Germinal center (tissue), 1 donor: ENCODE data around the gene KASH5.

Experiments used
- DNase-seq: peaks from one replicate; pipeline ENCODE4 v3.0.0; 2012; ENCODE audit warnings: mixed read lengths, low spot score

KASH5 gene

GRCh38 chr19:49421039-49421877 is 33.2 kb downstream of the KASH5 start:
- peak; percentile 83 for DNase-seq

GRCh38 chr19:49421878-49422202 is 33.8 kb downstream of the KASH5 start:
- DNase-seq, result no peak

- no peak for DNase-seq
Measured at GRCh38 chr19:49422407-49423070, 34.5 kb downstream of the KASH5 start.

GRCh38 chr19:49423071-49423984 is 35.3 kb downstream of the KASH5 start, which contains the start of gene PTH2:
Gene PTH2, minus strand, starts transcription at chr19:49423441. Its CDS starts 102 bp downstream, at chr19:49423339.
- DNase-seq, result no peak

GRCh38 chr19:49423985-49424303 is 35.9 kb downstream of the KASH5 start:
- no peak for DNase-seq

- no peak for DNase-seq
Measured at GRCh38 chr19:49425178-49425577, 37.1 kb downstream of the KASH5 start, which contains the start of gene GFY. Gene GFY, plus strand, starts transcription at chr19:49425388. Its CDS starts 1,043 bp downstream, at chr19:49426431.

GRCh38 chr19:49425922-49426592 is 38.0 kb downstream of the KASH5 start:
- no peak for DNase-seq

GRCh38 chr19:49427339-49427738 is 39.3 kb downstream of the KASH5 start:
- DNase-seq, result no peak

GRCh38 chr19:49427855-49428546 is 40.0 kb downstream of the KASH5 start:
- DNase-seq, result no peak

- DNase-seq, result no peak
Measured at GRCh38 chr19:49428547-49429451, 40.8 kb downstream of the KASH5 start.

GRCh38 chr19:49430172-49430677 is 42.2 kb downstream of the KASH5 start:
- DNase-seq, result no peak

GRCh38 chr19:49430678-49431329 is 42.8 kb downstream of the KASH5 start:
- no peak for DNase-seq

- peak; percentile 69 for DNase-seq
Measured at GRCh38 chr19:49431330-49431749, 43.3 kb downstream of the KASH5 start.

GRCh38 chr19:49432141-49433073 is 44.4 kb downstream of the KASH5 start:
- DNase-seq, result no peak

GRCh38 chr19:49433240-49433901 is 45.3 kb downstream of the KASH5 start:
- no peak for DNase-seq

- DNase-seq, result no peak
Measured at GRCh38 chr19:49434907-49435583, 47.0 kb downstream of the KASH5 start.

- DNase-seq, result no peak
Measured at GRCh38 chr19:49435670-49436069, 47.6 kb downstream of the KASH5 start.
